ENCODE data around the gene AQP5. TPM values are rescaled to one million over a fixed set of nuclear protein-coding genes. Genes with fewer than 3 reads are reported as not detected.

Gene AQP5
- polyA plus RNA-seq, 1 donor = 1.2 TPM

- no peak for DNase-seq
Measured at GRCh38 chr12:49964849-49965624, 3.4 kb downstream of the AQP5 start.

- no peak for DNase-seq
Measured at GRCh38 chr12:49965836-49966235, 4.2 kb downstream of the AQP5 start.

- no peak for DNase-seq
Measured at GRCh38 chr12:49966511-49967041, 4.9 kb downstream of the AQP5 start.

GRCh38 chr12:49967042-49967776 is 5.5 kb downstream of the AQP5 start:
- DNase-seq = peak; percentile 85

- no peak for DNase-seq
Measured at GRCh38 chr12:49967777-49968250, 6.1 kb downstream of the AQP5 start.

GRCh38 chr12:49968471-49968870 is 6.8 kb downstream of the AQP5 start:
- DNase-seq = no peak

- no peak for DNase-seq
Measured at GRCh38 chr12:49969027-49969426, 7.4 kb downstream of the AQP5 start.

- DNase-seq = no peak
Measured at GRCh38 chr12:49969651-49970429, 8.2 kb downstream of the AQP5 start.

GRCh38 chr12:49970658-49971057 is 9.0 kb downstream of the AQP5 start:
- no peak for DNase-seq

GRCh38 chr12:49971141-49971540 is 9.5 kb downstream of the AQP5 start:
- no peak for DNase-seq

- DNase-seq = no peak
Measured at GRCh38 chr12:49972129-49972528, 10.5 kb downstream of the AQP5 start.

- DNase-seq = no peak
Measured at GRCh38 chr12:49972641-49973360, 11.1 kb downstream of the AQP5 start, which contains the start of gene AQP6. TSS of gene AQP6 (plus strand) at chr12:49972947. CDS start at chr12:49973174, 227 bp downstream.

- DNase-seq = no peak
Measured at GRCh38 chr12:49973361-49973830, 11.7 kb downstream of the AQP5 start.

- DNase-seq = no peak
Measured at GRCh38 chr12:49974231-49974675, 12.6 kb downstream of the AQP5 start.

GRCh38 chr12:49974677-49975317 is 13.1 kb downstream of the AQP5 start:
- DNase-seq = no peak

GRCh38 chr12:49975318-49975761 is 13.7 kb downstream of the AQP5 start:
- DNase-seq = no peak

- DNase-seq = no peak
Measured at GRCh38 chr12:49976557-49976956, 14.9 kb downstream of the AQP5 start.

GRCh38 chr12:49978125-49978524 is 16.5 kb downstream of the AQP5 start:
- DNase-seq = no peak

GRCh38 chr12:49979016-49979586 is 17.4 kb downstream of the AQP5 start:
- no peak for DNase-seq

- DNase-seq = no peak
Measured at GRCh38 chr12:49979791-49980190, 18.1 kb downstream of the AQP5 start.
